A673 (cell line): ENCODE measurements around the gene TMBIM4. TPM values are rescaled to one million over a fixed set of nuclear protein-coding genes. Genes with fewer than 3 reads are reported as not detected.
A peak's percentile ranks its signal among the peaks of the same experiment; 100 is the strongest.

ENCODE experiments used
- BruUV-seq: library from RNA; stranded (reverse); fragments of 400-500 nt; replicated peaks from 2 replicates; lab custom pipeline; 2021; lab: Mats Ljungman, UMichigan
- CTCF ChIA-PET: fragments of 300-600 bp; sonication (Branson Sonifier 250); formaldehyde crosslinking; loops from one replicate; lab custom pipeline; 2022; ENCODE audit warnings: antibody characterized with exemption; lab: Charles Lee
- POLR2A ChIA-PET: fragments of 300-600 bp; sonication (Branson Sonifier 250); formaldehyde crosslinking; loops from one replicate; lab custom pipeline; 2022; ENCODE audit warnings: antibody characterized with exemption; ENCODE audit not compliant: low non-redundant PET; lab: Charles Lee
- DNase-seq: peaks from one replicate; pipeline ENCODE4 v3.0.0-alpha.2; 2015; ENCODE audit warnings: low spot score
- H3K27ac ChIP-seq: fragments of 200-600 bp; sonication (generic); 2 replicates; pipeline ENCODE4 v1.5.1; 2016; ENCODE audit warnings: mixed run types, low read depth, mild to moderate bottlenecking, mixed read lengths, antibody characterized with exemption, low read length; ENCODE audit not compliant: poor library complexity, severe bottlenecking
- H3K27me3 ChIP-seq: fragments of 200-600 bp; sonication (generic); replicated peaks from 2 replicates; pipeline ENCODE4 v1.6.1; 2017; ENCODE audit warnings: mixed run types, low read depth, mild to moderate bottlenecking, mixed read lengths, antibody characterized with exemption, low read length; ENCODE audit not compliant: insufficient read depth, poor library complexity
- H3K36me3 ChIP-seq: fragments of 200-600 bp; sonication (generic); 2 replicates; pipeline ENCODE4 v1.6.1; 2016; ENCODE audit warnings: mixed run types, mild to moderate bottlenecking, mixed read lengths, antibody characterized with exemption, low read length; ENCODE audit not compliant: insufficient read depth, poor library complexity, severe bottlenecking
- H3K4me1 ChIP-seq: fragments of 200-600 bp; sonication (generic); 2 replicates; pipeline ENCODE4 v1.6.1; 2017; ENCODE audit warnings: mixed run types, mild to moderate bottlenecking, mixed read lengths, antibody characterized with exemption, low read length; ENCODE audit not compliant: insufficient read depth, poor library complexity, severe bottlenecking
- H3K4me3 ChIP-seq: fragments of 200-600 bp; sonication (generic); 2 replicates; pipeline ENCODE4 v1.5.1; 2016; ENCODE audit warnings: low read depth, mixed run types, mild to moderate bottlenecking, mixed read lengths, low read length; ENCODE audit not compliant: poor library complexity, severe bottlenecking
- H3K9me3 ChIP-seq: fragments of 200-600 bp; sonication (generic); 2 replicates; pipeline ENCODE4 v1.6.1; 2016; ENCODE audit warnings: mixed run types, low read depth, mild to moderate bottlenecking, mixed read lengths, antibody characterized with exemption, low read length; ENCODE audit not compliant: poor library complexity, severe bottlenecking
- CTCF ChIP-seq: fragments of 300-800, 200-600 bp; sonication (generic); conservative IDR thresholded peaks from 2 replicates; pipeline ENCODE4 v1.5.1; 2017; ENCODE audit warnings: low read depth, mild to moderate bottlenecking, antibody characterized with exemption, low read length, moderate library complexity, mixed read lengths
- EZH2 ChIP-seq: fragments of 200-600 bp; sonication (generic); IDR thresholded peaks from 2 replicates; pipeline ENCODE4 v1.6.1; 2017; ENCODE audit warnings: borderline replicate concordance, low read depth, mild to moderate bottlenecking, mixed read lengths, antibody characterized with exemption, low read length; ENCODE audit not compliant: poor library complexity, severe bottlenecking
- intact Hi-C: fragments of 100-400 bp; cut with micrococcal nuclease; formaldehyde crosslinking; loops from one replicate; pipeline ENCODE4 v1.10.0; 2022; ENCODE audit not compliant: unreplicated experiment
- total RNA-seq: library from RNA; stranded (reverse); gene quantifications from 2 replicates; pipeline ENCODE4 v1.2.3, GENCODE V29; 2021

Gene TMBIM4
- total RNA-seq, 1 experiment from 2014 or later, result 62.1 TPM

- Histone ChIP-seq H3K4me3 (peak overlapping the region; percentile 71), H3K27me3 (no peaks in the 10 kb centered on the region), H3K4me1 (peaks cover 9% of the 10 kb centered on the region), H3K27ac (no peak overlapping the region), H3K9me3 (peaks cover 4% of the 10 kb centered on the region), H3K36me3 (peaks cover 9% of the 10 kb centered on the region)
- no TSS peak for BruUV-seq
- intact Hi-C loops, result no loop called here
- ChIA-PET POLR2A (no interaction called here), CTCF (interaction anchor here (0.7 to 1.6 kb wide), 2 partner anchors 11 to 30 kb away, joined by 4 to 5 read pairs; no protein-coding TSS in a partner anchor)
- DNase-seq, result no peak
- TF ChIP-seq EZH2, result no peak
- no peak for TF ChIP-seq CTCF
Observed at GRCh38 chr12:66170606-66171005, 810 bp upstream of the TMBIM4 start.

GRCh38 chr12:66168410-66168809 is 1.4 kb downstream of the TMBIM4 start:
- H3K27ac ChIP-seq, result peak overlapping the region; percentile 97
- ChIA-PET POLR2A (interaction anchor here (0.5 kb wide), 1 partner anchor 1423 kb away, joined by 3 read pairs; no protein-coding TSS in a partner anchor), CTCF (interaction anchor here (0.6 kb wide), 1 partner anchor 1350 kb away, joined by 4 read pairs; no protein-coding TSS in a partner anchor)
- H3K4me1 ChIP-seq, result peaks cover 9% of the 10 kb centered on the region
- no peaks in the 10 kb centered on the region for H3K27me3 ChIP-seq
- TF ChIP-seq EZH2 (no peak), CTCF (no peak)
- peak overlapping the region; percentile 71 for H3K4me3 ChIP-seq
- peaks cover 21% of the 10 kb centered on the region for H3K9me3 ChIP-seq
- BruUV-seq, result no TSS peak
- DNase-seq, result no peak
- intact Hi-C loops, result no loop called here
- peaks cover 21% of the 10 kb centered on the region for H3K36me3 ChIP-seq

- TF ChIP-seq CTCF (no peak), EZH2 (no peak)
- Histone ChIP-seq H3K27ac (no peak overlapping the region), H3K27me3 (no peaks in the 10 kb centered on the region), H3K36me3 (peaks cover 21% of the 10 kb centered on the region), H3K4me1 (peaks cover 19% of the 10 kb centered on the region), H3K9me3 (peaks cover 21% of the 10 kb centered on the region), H3K4me3 (no peak overlapping the region)
- ChIA-PET CTCF (no interaction called here), POLR2A (no interaction called here)
- intact Hi-C loops, result no loop called here
- DNase-seq, result no peak
- no TSS peak for BruUV-seq
Observed at GRCh38 chr12:66166561-66166960, 3.2 kb downstream of the TMBIM4 start.
